H1 (cell line): ENCODE results near the gene CXCR4.

ENCODE experiments used
- CHD2 ChIP-seq: IDR thresholded peaks from 2 replicates; pipeline ENCODE4 v1.6.1; 2012; ENCODE audit warnings: low read length, improper control_type of control experiment
- TF ChIP-seq, protein P1 (sequence below), 3 experiments: IDR thresholded peaks; 1 replicate in 2 of 3; 2 replicates in 1 of 3; pipeline versions ENCODE4 v1.5.1 to v1.6.1; 2011; ENCODE audit warnings: low read length in 3 of 3, mild to moderate bottlenecking in 3 of 3, inconsistent platforms in 2 of 3, low read depth in 1 of 3, moderate library complexity in 1 of 3; ENCODE audit not compliant: insufficient read depth in 1 of 3; ENCODE audit errors: control extremely low read depth in 1 of 3

DNA sequence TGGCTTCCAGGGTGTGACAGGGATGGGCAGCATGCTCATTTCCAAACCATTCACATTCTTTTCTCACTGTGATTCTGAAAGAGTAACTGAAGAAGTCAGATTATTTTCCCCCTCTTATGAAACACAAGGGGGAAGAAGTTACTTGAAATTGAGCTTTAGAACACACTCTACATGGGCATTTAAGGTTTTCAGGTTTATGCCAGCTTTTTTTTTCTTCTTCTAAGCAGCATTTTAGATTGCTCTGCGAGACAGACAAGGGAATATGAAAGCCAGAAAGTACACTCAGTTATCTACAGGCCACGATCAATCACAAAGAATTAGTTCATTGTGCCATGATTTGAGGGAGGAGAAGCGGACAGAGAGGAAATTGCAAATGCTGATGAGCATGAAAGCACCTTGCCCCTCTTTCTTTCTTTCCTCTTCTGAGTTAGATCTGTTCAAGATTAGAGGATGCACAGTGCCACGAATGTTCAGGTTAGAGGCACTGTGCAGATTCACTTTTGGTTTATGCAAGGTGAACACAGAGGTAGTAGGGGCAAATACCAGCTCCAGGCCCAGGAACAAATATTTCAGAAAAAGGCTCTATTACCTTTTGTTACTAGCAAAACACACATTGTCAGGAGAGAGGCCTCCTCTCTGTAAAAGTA, 49.2 kb downstream of the CXCR4 start:
- TF ChIP-seq CHD2 = no peak
- TF ChIP-seq, protein P1, sequence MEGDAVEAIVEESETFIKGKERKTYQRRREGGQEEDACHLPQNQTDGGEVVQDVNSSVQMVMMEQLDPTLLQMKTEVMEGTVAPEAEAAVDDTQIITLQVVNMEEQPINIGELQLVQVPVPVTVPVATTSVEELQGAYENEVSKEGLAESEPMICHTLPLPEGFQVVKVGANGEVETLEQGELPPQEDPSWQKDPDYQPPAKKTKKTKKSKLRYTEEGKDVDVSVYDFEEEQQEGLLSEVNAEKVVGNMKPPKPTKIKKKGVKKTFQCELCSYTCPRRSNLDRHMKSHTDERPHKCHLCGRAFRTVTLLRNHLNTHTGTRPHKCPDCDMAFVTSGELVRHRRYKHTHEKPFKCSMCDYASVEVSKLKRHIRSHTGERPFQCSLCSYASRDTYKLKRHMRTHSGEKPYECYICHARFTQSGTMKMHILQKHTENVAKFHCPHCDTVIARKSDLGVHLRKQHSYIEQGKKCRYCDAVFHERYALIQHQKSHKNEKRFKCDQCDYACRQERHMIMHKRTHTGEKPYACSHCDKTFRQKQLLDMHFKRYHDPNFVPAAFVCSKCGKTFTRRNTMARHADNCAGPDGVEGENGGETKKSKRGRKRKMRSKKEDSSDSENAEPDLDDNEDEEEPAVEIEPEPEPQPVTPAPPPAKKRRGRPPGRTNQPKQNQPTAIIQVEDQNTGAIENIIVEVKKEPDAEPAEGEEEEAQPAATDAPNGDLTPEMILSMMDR (IDR thresholded peaks at IDR 0.05; ENCODE audit: control extremely low read depth in 1 of 3, insufficient read depth in 1 of 3, low read depth in 1 of 3, low read length in 3 of 3) = no peak
